K562 (cell line): Measurements from ENCODE around the gene TGFBR1. TPM values are rescaled to one million over a fixed set of nuclear protein-coding genes. Genes with fewer than 3 reads are reported as not detected.

Experiments used
- ATF3 ChIP-seq, 2 experiments: fragments of 450-650 bp in 1 of 2; sonication (generic) in 1 of 2; formaldehyde crosslinking in 1 of 2; IDR thresholded peaks in 1 of 2; conservative IDR thresholded peaks in 1 of 2; 2 replicates each; pipeline versions ENCODE4 v1.6.1 to v1.8.1; 2016 to 2023; ENCODE audit warnings: mild to moderate bottlenecking in 2 of 2, moderate library complexity in 2 of 2, inconsistent platforms in 1 of 2, missing genetic modification reagents in 1 of 2
- BACH1 ChIP-seq: fragments of 200-800 bp; sonication (Bioruptor generic); IDR thresholded peaks from 2 replicates; pipeline ENCODE4 v1.6.1; 2016; ENCODE audit warnings: missing genetic modification characterization, missing compliant biosample characterization
- BRF1 ChIP-seq: IDR thresholded peaks from 3 replicates; pipeline ENCODE4 v1.6.1; 2011; ENCODE audit warnings: borderline replicate concordance, mild to moderate bottlenecking; ENCODE audit not compliant: insufficient read length; ENCODE audit errors: extremely low read depth
- CBFA2T3 ChIP-seq: fragments of 450-650 bp; IDR thresholded peaks from 2 replicates; pipeline ENCODE4 v1.6.1; 2017
- DMBX1 ChIP-seq: fragments of 250-450 bp; sonication (Bioruptor Pico); IDR thresholded peaks from 2 replicates; pipeline ENCODE4 v1.8.0; 2022; ENCODE audit warnings: inconsistent platforms, mild to moderate bottlenecking, moderate library complexity, borderline replicate concordance
- E2F5 ChIP-seq: sonication (generic); formaldehyde crosslinking; IDR thresholded peaks from 2 replicates; pipeline ENCODE4 v1.8.0; 2022; ENCODE audit warnings: mild to moderate bottlenecking, missing genetic modification reagents
- ELK1 ChIP-seq: sonication (generic); formaldehyde crosslinking; IDR thresholded peaks from 2 replicates; pipeline ENCODE4 v1.8.1; 2022; ENCODE audit warnings: missing genetic modification reagents
- FOXO4 ChIP-seq: fragments of 450-650 bp; formaldehyde crosslinking; IDR thresholded peaks from 2 replicates; pipeline ENCODE4 v1.4.0; 2020; ENCODE audit warnings: mild to moderate bottlenecking, moderate library complexity
- FOXP1 ChIP-seq: sonication (generic); formaldehyde crosslinking; IDR thresholded peaks from 2 replicates; pipeline ENCODE4 v1.8.0; 2022; ENCODE audit warnings: mild to moderate bottlenecking, missing genetic modification reagents
- GTF3C2 ChIP-seq: IDR thresholded peaks from 3 replicates; pipeline ENCODE4 v1.6.1; 2011; ENCODE audit warnings: borderline replicate concordance, mild to moderate bottlenecking, moderate library complexity; ENCODE audit not compliant: insufficient read length; ENCODE audit errors: extremely low read depth
- HDAC3 ChIP-seq: fragments of 450-650 bp; IDR thresholded peaks from 2 replicates; pipeline ENCODE4 v1.6.1; 2018; ENCODE audit warnings: borderline replicate concordance, mild to moderate bottlenecking, moderate library complexity; ENCODE audit not compliant: partially characterized antibody
- ILK ChIP-seq: fragments of 450-650 bp; IDR thresholded peaks from 2 replicates; pipeline ENCODE4 v1.6.1; 2016; ENCODE audit warnings: missing genetic modification characterization, low read depth, mild to moderate bottlenecking, missing compliant biosample characterization, moderate library complexity, borderline replicate concordance
- MTF1 ChIP-seq: fragments of 250-450 bp; sonication (Bioruptor Pico); IDR thresholded peaks from 2 replicates; pipeline ENCODE4 v1.9.0; 2021; ENCODE audit warnings: moderate library complexity, mild to moderate bottlenecking, inconsistent platforms, borderline replicate concordance
- NEUROD1 ChIP-seq: fragments of 150-350 bp; IDR thresholded peaks from 2 replicates; pipeline ENCODE4 v1.6.1; 2014; ENCODE audit warnings: borderline replicate concordance, low read length, low read depth; ENCODE audit not compliant: partially characterized antibody
- STAT5A ChIP-seq: IDR thresholded peaks from 2 replicates; pipeline ENCODE4 v1.6.1; 2012; ENCODE audit warnings: low read length, inconsistent platforms, borderline replicate concordance
- TCF3 ChIP-seq: sonication (generic); formaldehyde crosslinking; IDR thresholded peaks from 2 replicates; pipeline ENCODE4 v1.4.0; 2020; ENCODE audit warnings: mild to moderate bottlenecking, missing genetic modification reagents
- ZFP1 ChIP-seq: fragments of 450-650 bp; formaldehyde crosslinking; IDR thresholded peaks from 2 replicates; pipeline ENCODE4 v1.4.0; 2020; ENCODE audit warnings: mild to moderate bottlenecking, mixed read lengths
- ZNF780A ChIP-seq: fragments of 250-450 bp; sonication (Bioruptor Pico); IDR thresholded peaks from 2 replicates; pipeline ENCODE4 v1.5.0; 2021; ENCODE audit warnings: mild to moderate bottlenecking
- polyA plus RNA-seq, 8 experiments: library from polyadenylated mRNA; depleted of rRNA in 4 of 8; stranded (reverse) in 5 of 8; unstranded in 3 of 8; fragments of >200 nt; fragmentation: Nextera tagmentation in 2 of 8; fragmentation: Illumina TruSeq in 1 of 8; extraction: Ambion mirVana in 2 of 8; extraction: Trizol in 1 of 8; gene quantifications; 2 replicates each; pipeline versions ENCODE4 v1.2.1 to v1.2.3, GENCODE V29; 2011 to 2014; ENCODE audit warnings: inconsistent platforms in 1 of 8, missing spikeins in 1 of 8
- total RNA-seq, 7 experiments: library from RNA; depleted of rRNA in 6 of 7; stranded (reverse); fragments of >200 nt in 6 of 7; fragmentation: Illumina TruSeq in 2 of 7; extraction: Trizol in 2 of 7; gene quantifications; 2 replicates each; pipeline versions ENCODE4 v1.2.1 to v1.2.3, GENCODE V29; 2011 to 2021; ENCODE audit warnings: low replicate concordance in 1 of 7

TGFBR1 gene
- total and polyA plus RNA-seq, 9 of the 15 experiments (the other 6 are each of a cell fraction or from before 2014, with no cell fraction given): 15.5 to 62.4 (median 42.7) TPM

- TF ChIP-seq BACH1: peak; percentile 84; the same call in 1 of the 2 replicates
- TF ChIP-seq BRF1: no peak
- TF ChIP-seq ILK (tag): 0 out of 2 replicates have a peak, but pooled peaks have one; percentile 43
- peak; percentile 96 for TF ChIP-seq DMBX1 (CRISPR knock-in tag)
- TF ChIP-seq CBFA2T3: no peak
- peak; percentile 82; the same call in 1 of the 2 replicates for TF ChIP-seq FOXO4 (CRISPR knock-in tag)
- no peak for TF ChIP-seq E2F5
- TF ChIP-seq TCF3 (CRISPR knock-in tag): 0 out of 2 replicates have a peak, but pooled peaks have one; percentile 3
- TF ChIP-seq ATF3 (IDR thresholded peaks at IDR 0.05): no peak
- TF ChIP-seq ATF3 (CRISPR knock-in tag; conservative IDR thresholded peaks at IDR 0.05): no peak
- TF ChIP-seq MTF1 (CRISPR knock-in tag): no peak
- TF ChIP-seq STAT5A: no peak; the same call in 1 of the 2 replicates
- no peak for TF ChIP-seq GTF3C2
- TF ChIP-seq NEUROD1: peak; percentile 32
- TF ChIP-seq HDAC3: peak; percentile 54
- peak; percentile 68 for TF ChIP-seq ZFP1 (CRISPR knock-in tag)
- no peak for TF ChIP-seq ELK1
- TF ChIP-seq ZNF780A (CRISPR knock-in tag): no peak
- no peak for TF ChIP-seq FOXP1
These were observed 30.7 kb upstream of the TGFBR1 start (continued) for GRCh38 chr9:99073985-99074901.
